Keratinocyte (primary cell): ENCODE data around the gene TGDS. TPM values are rescaled to one million over a fixed set of nuclear protein-coding genes. Genes with fewer than 3 reads are reported as not detected.

ENCODE experiments used
- DNase-seq: peaks from one replicate; pipeline ENCODE4 v3.0.0-alpha.2; 2011; ENCODE audit warnings: low read depth, missing footprints, low spot score
- FAIRE-seq: peaks from 2 replicates; lab custom pipeline; 2011; peaks lifted over from hg19 to GRCh38; lab: Jason Lieb, UNC
- H2AFZ ChIP-seq: 2 replicates; pipeline ENCODE4 v1.6.0; 2012; ENCODE audit warnings: low read length, control low read depth, inconsistent platforms; ENCODE audit not compliant: control insufficient read depth
- H3K27ac ChIP-seq: 2 replicates; pipeline ENCODE4 v1.5.1; 2011; ENCODE audit warnings: low read length; ENCODE audit not compliant: control insufficient read depth, insufficient read depth
- H3K27me3 ChIP-seq: 3 replicates; pipeline ENCODE4 v1.6.0; 2011; ENCODE audit warnings: low read length; ENCODE audit not compliant: control insufficient read depth, insufficient read depth; ENCODE audit errors: extremely low read depth
- H3K36me3 ChIP-seq, 2 experiments: 2 replicates in 1 of 2; 3 replicates in 1 of 2; pipeline ENCODE4 v1.5.1; 2011; ENCODE audit warnings: low read length in 2 of 2, mild to moderate bottlenecking in 1 of 2; ENCODE audit not compliant: control insufficient read depth in 2 of 2, insufficient read depth in 2 of 2; ENCODE audit errors: extremely low read depth in 1 of 2
- H3K4me1 ChIP-seq: 3 replicates; pipeline ENCODE4 v1.5.1; 2011; ENCODE audit warnings: low read length; ENCODE audit not compliant: control insufficient read depth, insufficient read depth; ENCODE audit errors: extremely low read depth
- H3K4me2 ChIP-seq: 3 replicates; pipeline ENCODE4 v1.6.0; 2011; ENCODE audit warnings: low read depth, low read length; ENCODE audit not compliant: control insufficient read depth, insufficient read depth; ENCODE audit errors: extremely low read depth
- H3K4me3 ChIP-seq, 3 experiments: fragments of 200-600 bp in 1 of 3; sonication (generic) in 1 of 3; 2 replicates in 2 of 3; 3 replicates in 1 of 3; pipeline ENCODE4 v1.5.1; 2011 to 2016; ENCODE audit warnings: low read length in 3 of 3, mild to moderate bottlenecking in 3 of 3, control low read depth in 2 of 3, inconsistent platforms in 1 of 3, low read depth in 1 of 3, mixed read lengths in 1 of 3, mixed run types in 1 of 3, moderate library complexity in 1 of 3; ENCODE audit not compliant: control insufficient read depth in 2 of 3, insufficient read depth in 2 of 3; ENCODE audit errors: extremely low read depth in 1 of 3
- H3K79me2 ChIP-seq: 2 replicates; pipeline ENCODE4 v1.6.0; 2012; ENCODE audit warnings: low read length; ENCODE audit not compliant: control insufficient read depth, insufficient read depth
- H3K9ac ChIP-seq: 3 replicates; pipeline ENCODE4 v1.6.0; 2011; ENCODE audit warnings: low read length; ENCODE audit not compliant: control insufficient read depth, insufficient read depth; ENCODE audit errors: extremely low read depth
- H3K9me1 ChIP-seq: 3 replicates; pipeline ENCODE4 v1.6.0; 2011; ENCODE audit warnings: low read length; ENCODE audit not compliant: control insufficient read depth, insufficient read depth; ENCODE audit errors: extremely low read depth
- H3K9me3 ChIP-seq: 2 replicates; pipeline ENCODE4 v1.5.1; 2012; ENCODE audit warnings: low read depth, low read length; ENCODE audit not compliant: control insufficient read depth
- H4K20me1 ChIP-seq: 3 replicates; pipeline ENCODE4 v1.6.0; 2011; ENCODE audit warnings: low read length; ENCODE audit not compliant: control insufficient read depth, insufficient read depth; ENCODE audit errors: extremely low read depth
- CTCF ChIP-seq, 3 experiments: IDR thresholded peaks in 1 of 3; conservative IDR thresholded peaks in 1 of 3; optimal IDR thresholded peaks in 1 of 3; 2 replicates in 2 of 3; 3 replicates in 1 of 3; pipeline versions ENCODE3 to v1.5.1; 2011; ENCODE audit warnings: low read length in 3 of 3, mild to moderate bottlenecking in 3 of 3, moderate library complexity in 2 of 3, control low read depth in 1 of 3, inconsistent platforms in 1 of 3; ENCODE audit not compliant: insufficient read depth in 2 of 3; ENCODE audit errors: extremely low read depth in 1 of 3
- EZH2 ChIP-seq: IDR thresholded peaks from one replicate; pipeline ENCODE4 v1.6.1; 2012; ENCODE audit warnings: inconsistent platforms, mild to moderate bottlenecking, low read length, moderate library complexity
- dilution Hi-C: fragments of 300-500 bp; cut with MboI; formaldehyde crosslinking; loops from one replicate; pipeline ENCODE4 v1.7.0; 2020; ENCODE audit warnings: low sequenced_read_pairs; ENCODE audit not compliant: extremely low pct_ligation_motif_present
- polyA plus RNA-seq, 5 experiments: library from polyadenylated mRNA; depleted of rRNA in 3 of 5; stranded (reverse) in 3 of 5; stranded (forward) in 1 of 5; unstranded in 1 of 5; fragments of >200 nt; gene quantifications; 1 replicate in 1 of 5; 2 replicates in 3 of 5; 3 replicates in 1 of 5; pipeline versions ENCODE4 v1.2.1 to v1.2.3, GENCODE V29; 2011 to 2012; ENCODE audit warnings: missing spikeins in 2 of 5, low read depth in 1 of 5, low replicate concordance in 1 of 5

The TGDS gene
- polyA plus RNA-seq, 1 donor (not counting 4 experiments of a cell fraction or from before 2014, with no cell fraction given): 19.4 TPM

DNA sequence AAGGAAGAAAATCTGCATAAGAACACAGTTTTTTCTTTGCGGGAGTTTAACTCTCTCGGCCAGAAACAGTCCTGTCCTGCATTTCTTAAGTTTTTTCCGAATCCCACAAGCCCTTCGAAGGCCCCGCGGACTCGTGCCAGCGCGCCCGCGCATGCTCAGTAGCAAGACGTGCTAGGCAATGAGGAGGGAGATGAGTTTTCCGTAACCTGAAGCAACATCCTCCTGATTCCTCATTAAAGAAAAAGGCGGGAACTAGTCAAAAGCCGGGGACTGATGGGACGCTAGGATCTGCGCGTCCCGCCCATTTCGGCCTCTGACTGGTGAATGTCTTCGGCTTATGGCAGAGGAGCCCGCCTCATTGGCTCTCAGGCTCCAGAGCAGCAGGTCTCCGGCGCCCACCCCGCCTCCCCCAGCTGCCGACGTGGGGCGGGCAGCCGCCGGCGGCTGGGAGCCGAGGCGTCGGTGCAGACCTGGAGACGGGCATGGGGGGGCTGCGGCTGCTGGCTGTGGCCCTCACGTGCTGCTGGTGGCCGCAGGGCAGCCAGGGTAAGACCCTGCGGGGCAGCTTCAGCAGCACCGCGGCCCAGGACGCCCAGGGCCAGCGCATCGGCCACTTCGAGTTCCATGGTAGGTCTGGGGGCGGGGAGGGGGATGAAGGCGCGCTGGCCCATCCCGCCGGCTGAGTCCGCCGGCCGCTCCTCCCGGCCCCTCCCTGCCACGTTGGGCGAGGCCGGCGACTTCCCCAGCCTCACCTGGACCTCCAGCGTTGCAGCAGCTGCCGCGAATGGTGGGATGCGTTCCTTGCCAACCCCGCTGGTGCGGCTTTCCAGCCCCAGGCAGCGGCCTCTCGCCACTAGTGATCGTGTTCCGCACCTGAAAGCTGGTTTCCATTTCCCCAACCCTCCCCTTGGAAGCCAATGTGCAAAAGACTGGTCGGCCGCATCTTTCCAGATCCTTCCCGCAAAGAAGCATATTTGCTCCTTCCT, 5.8 kb upstream of the TGDS start, which contains the start of gene GPR180:
TSS of gene GPR180 (plus strand) at position 412 of the 986 bp plus-strand sequence. CDS start at position 483, 71 bp downstream.
- FAIRE-seq: peak; percentile 96
- peak within 1 kb of the TSS; percentile 76 for H3K27ac ChIP-seq

DNA sequence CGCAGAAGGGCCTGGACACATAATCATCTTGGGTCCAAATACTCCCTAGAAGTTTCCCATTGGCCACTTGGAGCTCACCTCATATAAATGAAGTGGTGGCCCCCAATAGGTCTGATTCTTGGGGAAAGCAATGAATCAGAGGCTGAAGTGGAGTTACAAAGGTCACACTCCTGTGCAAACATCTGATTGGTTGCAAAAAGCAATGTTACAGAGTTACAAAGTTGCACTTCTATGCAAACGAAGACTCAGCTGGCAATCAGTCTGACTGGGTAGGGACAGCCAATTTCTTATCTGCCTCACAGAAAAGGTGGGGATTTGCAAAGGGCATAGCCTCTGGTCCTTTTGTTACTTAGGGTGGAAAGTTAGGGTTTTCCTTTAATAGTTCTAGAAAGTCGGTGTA, 3.9 kb upstream of the TGDS start:
- Histone ChIP-seq H3K79me2 (peaks cover 36% of the 10 kb centered on the region), H3K4me1 (peaks cover 7% of the 10 kb centered on the region), H3K4me2 (no peak overlapping the region), H3K36me3 (no peaks in the 10 kb centered on the region), H3K27me3 (no peaks in the 10 kb centered on the region), H3K9ac (no peak overlapping the region), H2AFZ (no peak overlapping the region), H3K27ac (no peak overlapping the region), H3K4me3 (no peak overlapping the region), H3K9me3 (no peaks in the 10 kb centered on the region), H3K9me1 (no peaks in the 10 kb centered on the region), H4K20me1 (no peaks in the 10 kb centered on the region)
- TF ChIP-seq EZH2 (no peak), CTCF (optimal IDR thresholded peaks at IDR 0.05 in 1 of 3, IDR thresholded peaks at IDR 0.05 in 1 of 3, conservative IDR thresholded peaks at IDR 0.05 in 1 of 3; ENCODE audit: extremely low read depth in 1 of 3, insufficient read depth in 2 of 3, low read length in 3 of 3) (no peak)
- FAIRE-seq: no peak
- no peak for DNase-seq
- dilution Hi-C loops: no loop called here

More for the DNA sequence above, 5.8 kb upstream of the TGDS start, which contains the start of gene GPR180:
- Histone ChIP-seq H4K20me1 (no peaks in the 10 kb centered on the region), H3K79me2 (peaks cover 28% of the 10 kb centered on the region), H3K4me3 (peak within 1 kb of the TSS; percentile 87 to 96 (median 88)), H3K9me1 (no peaks in the 10 kb centered on the region), H3K4me2 (peak within 1 kb of the TSS; percentile 70), H3K9me3 (no peaks in the 10 kb centered on the region), H3K27me3 (no peaks in the 10 kb centered on the region), H2AFZ (peak within 1 kb of the TSS; percentile 87), H3K9ac (peak within 1 kb of the TSS; percentile 84), H3K36me3 (peaks cover under 1 to 5% of the 10 kb centered on the region in 2 experiments), H3K4me1 (peaks cover 6% of the 10 kb centered on the region)
- TF ChIP-seq EZH2 (no peak), CTCF (optimal IDR thresholded peaks at IDR 0.05 in 1 of 3, IDR thresholded peaks at IDR 0.05 in 1 of 3, conservative IDR thresholded peaks at IDR 0.05 in 1 of 3; ENCODE audit: extremely low read depth in 1 of 3, insufficient read depth in 2 of 3, low read length in 3 of 3) (no peak)
- peak; percentile 90 for DNase-seq
- dilution Hi-C loops: no loop called here
